Activated naive CD8-positive, alpha-beta T cell (primary cell): ENCODE measurements around the gene PIEZO1.
A peak's percentile ranks its signal among the peaks of the same experiment; 100 is the strongest.

Experiments used
- H3K27ac Mint-ChIP-seq: one replicate; pipeline ENCODE4 v1.8.0; 2021; ENCODE audit warnings: mixed read lengths
- H3K27me3 Mint-ChIP-seq: one replicate; pipeline ENCODE4 v1.8.0; 2021; ENCODE audit warnings: mixed read lengths
- H3K36me3 Mint-ChIP-seq: one replicate; pipeline ENCODE4 v1.8.0; 2021; ENCODE audit warnings: mixed read lengths
- H3K4me1 Mint-ChIP-seq: one replicate; pipeline ENCODE4 v1.8.0; 2021; ENCODE audit warnings: low read depth, mixed read lengths
- H3K4me3 Mint-ChIP-seq: one replicate; pipeline ENCODE4 v1.8.0; 2021; ENCODE audit warnings: mild to moderate bottlenecking, mixed read lengths
- H3K9me3 Mint-ChIP-seq: one replicate; pipeline ENCODE4 v1.8.0; 2021; ENCODE audit warnings: low read depth, mixed read lengths

The PIEZO1 gene

GRCh38 chr16:88811769-88812512 lies 26.9 kb upstream of the PIEZO1 start, which contains the start of gene APRT:
Gene APRT (minus strand): TSS chr16:88811928. CDS start chr16:88811899, 29 bp downstream.
- H3K27me3 Mint-ChIP-seq: no peaks in the 10 kb centered on the region
- H3K9me3 Mint-ChIP-seq: no peaks in the 10 kb centered on the region
- H3K4me1 Mint-ChIP-seq: peaks cover 7% of the 10 kb centered on the region
- H3K4me3 Mint-ChIP-seq: peak within 1 kb of the TSS; percentile 94
- peak within 1 kb of the TSS; percentile 93 for H3K27ac Mint-ChIP-seq
- no peaks in the 10 kb centered on the region for H3K36me3 Mint-ChIP-seq

DNA sequence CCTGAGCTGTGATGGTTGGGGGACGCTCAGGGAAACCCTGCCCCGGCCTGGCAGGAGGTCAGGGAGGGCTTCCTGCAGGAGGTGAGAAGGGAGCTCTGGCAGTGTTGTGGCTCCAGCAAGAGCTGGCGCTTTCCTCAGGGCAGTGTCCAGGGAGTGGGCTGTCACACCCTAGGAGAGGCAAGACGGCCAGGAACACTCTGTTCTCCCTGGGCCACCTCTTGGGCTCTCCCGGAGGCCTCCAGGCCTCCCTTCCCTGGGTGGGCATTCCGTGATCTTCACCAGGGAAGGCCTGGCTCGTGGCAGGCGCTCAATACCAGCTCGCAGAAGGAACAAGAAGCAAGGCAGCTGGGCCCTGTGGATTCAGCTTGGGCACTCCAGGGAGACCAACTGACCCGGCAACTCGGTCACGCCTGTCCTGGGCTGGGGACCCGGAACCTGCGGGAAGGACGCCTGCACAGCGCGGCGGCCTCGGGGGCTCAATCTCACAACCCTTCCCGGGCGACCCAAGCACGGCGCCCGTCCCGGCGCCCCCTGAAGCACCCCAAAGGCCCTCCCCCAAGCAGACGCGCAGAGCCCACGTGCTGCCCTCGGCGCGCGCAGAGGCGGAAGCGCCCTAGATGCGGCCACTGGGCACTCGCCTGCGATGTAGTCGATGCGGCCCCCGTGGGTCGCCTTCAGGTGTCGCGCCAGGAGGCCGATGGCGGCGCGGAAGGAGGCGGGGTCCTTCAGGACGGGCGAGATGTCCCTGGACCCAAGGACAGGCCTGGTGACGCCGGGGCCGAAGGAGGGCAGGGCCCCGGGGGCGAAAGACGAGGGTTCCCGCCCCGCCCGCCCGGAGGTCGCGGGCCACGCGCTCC lies 26.1 kb upstream of the PIEZO1 start:
- peak overlapping the region; percentile 94 for H3K4me3 Mint-ChIP-seq
- no peaks in the 10 kb centered on the region for H3K36me3 Mint-ChIP-seq
- H3K27me3 Mint-ChIP-seq: no peaks in the 10 kb centered on the region
- H3K4me1 Mint-ChIP-seq: peaks cover 7% of the 10 kb centered on the region
- H3K9me3 Mint-ChIP-seq: no peaks in the 10 kb centered on the region
- peak overlapping the region; percentile 92 for H3K27ac Mint-ChIP-seq

DNA sequence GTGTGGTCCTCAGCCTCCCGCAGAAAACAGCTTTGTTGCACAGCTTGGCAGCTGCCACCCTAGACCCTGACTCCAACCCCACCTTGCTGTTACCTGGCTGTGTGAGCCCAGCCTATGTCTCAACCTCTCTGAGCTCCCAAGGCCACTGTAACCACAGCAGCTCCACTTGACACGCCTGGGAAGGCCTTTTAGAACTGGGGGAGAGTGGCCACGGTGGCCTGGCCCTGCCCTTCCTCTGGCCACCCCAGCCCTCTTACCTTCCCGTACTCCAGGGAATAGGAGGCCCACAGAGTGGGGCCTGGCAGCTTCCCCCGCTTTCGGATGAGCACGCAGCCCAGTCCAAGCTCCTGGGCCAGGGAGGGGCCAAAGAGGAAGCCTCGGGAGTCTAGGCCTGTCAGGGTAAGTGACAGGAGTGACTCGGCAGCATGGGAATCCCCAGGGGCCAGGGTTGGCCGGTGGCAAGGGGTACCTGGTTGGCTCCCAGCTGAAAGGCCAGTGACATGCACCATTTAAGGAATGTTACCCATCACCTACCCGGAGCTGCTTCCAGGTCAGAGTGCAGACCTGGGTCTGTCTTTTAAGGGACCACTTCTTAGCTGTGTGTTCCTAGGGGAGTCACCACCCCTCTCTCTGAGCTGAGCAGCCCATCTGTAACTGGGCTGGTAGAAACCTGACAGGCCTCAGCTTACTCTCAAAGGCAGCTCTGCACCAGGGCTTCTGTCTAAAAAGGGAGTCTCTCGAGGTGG lies 25.3 kb upstream of the PIEZO1 start:
- Mint-ChIP-seq H3K27me3 (no peaks in the 10 kb centered on the region), H3K4me3 (peak overlapping the region; percentile 94), H3K36me3 (no peaks in the 10 kb centered on the region), H3K27ac (peak overlapping the region; percentile 92), H3K4me1 (peaks cover 7% of the 10 kb centered on the region), H3K9me3 (no peaks in the 10 kb centered on the region)

GRCh38 chr16:88809676-88810165 lies 24.7 kb upstream of the PIEZO1 start:
- H3K27me3 Mint-ChIP-seq: no peaks in the 10 kb centered on the region
- peaks cover 7% of the 10 kb centered on the region for H3K4me1 Mint-ChIP-seq
- H3K36me3 Mint-ChIP-seq: no peaks in the 10 kb centered on the region
- H3K4me3 Mint-ChIP-seq: peak overlapping the region; percentile 94
- no peaks in the 10 kb centered on the region for H3K9me3 Mint-ChIP-seq
- no peak overlapping the region for H3K27ac Mint-ChIP-seq

DNA sequence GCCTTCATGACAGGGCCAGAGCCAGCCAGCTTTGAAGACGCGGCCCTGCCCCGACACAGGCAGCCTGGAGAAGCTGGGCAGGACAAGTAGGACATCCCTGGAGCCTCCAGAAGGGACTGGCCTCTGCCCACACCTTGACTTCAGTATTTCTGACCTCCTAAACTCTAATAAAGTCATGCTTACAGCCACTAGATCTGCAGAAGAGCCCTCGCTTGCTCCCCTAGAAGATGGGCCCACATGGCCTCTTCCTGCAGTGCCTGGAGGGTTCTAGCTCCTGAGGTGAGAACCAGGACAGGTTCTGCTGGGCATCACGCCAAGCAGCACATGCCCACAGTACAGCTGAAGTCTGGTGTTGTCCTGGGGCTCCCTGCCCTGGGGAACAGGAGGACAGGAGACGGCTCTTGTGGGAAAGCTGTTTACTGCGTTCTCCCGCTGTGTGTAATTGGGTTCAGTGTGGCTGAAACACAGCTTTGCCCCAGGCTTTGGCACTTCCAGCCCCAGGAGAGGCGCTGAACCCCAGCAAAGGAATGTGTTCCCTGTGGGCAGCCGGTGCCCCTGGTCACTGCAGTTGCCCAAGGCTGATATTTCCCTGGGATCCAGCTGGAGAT lies 24.2 kb upstream of the PIEZO1 start:
- Mint-ChIP-seq H3K4me1 (peaks cover 7% of the 10 kb centered on the region), H3K9me3 (no peaks in the 10 kb centered on the region), H3K27me3 (no peaks in the 10 kb centered on the region), H3K36me3 (no peaks in the 10 kb centered on the region), H3K4me3 (peak overlapping the region; percentile 94), H3K27ac (no peak overlapping the region)

- H3K36me3 Mint-ChIP-seq: no peaks in the 10 kb centered on the region
- H3K9me3 Mint-ChIP-seq: no peaks in the 10 kb centered on the region
- peak overlapping the region; percentile 10 for H3K4me3 Mint-ChIP-seq
- peaks cover 7% of the 10 kb centered on the region for H3K4me1 Mint-ChIP-seq
- no peaks in the 10 kb centered on the region for H3K27me3 Mint-ChIP-seq
- H3K27ac Mint-ChIP-seq: no peak overlapping the region
These were observed 22.8 kb upstream of the PIEZO1 start for GRCh38 chr16:88807626-88808453.

DNA sequence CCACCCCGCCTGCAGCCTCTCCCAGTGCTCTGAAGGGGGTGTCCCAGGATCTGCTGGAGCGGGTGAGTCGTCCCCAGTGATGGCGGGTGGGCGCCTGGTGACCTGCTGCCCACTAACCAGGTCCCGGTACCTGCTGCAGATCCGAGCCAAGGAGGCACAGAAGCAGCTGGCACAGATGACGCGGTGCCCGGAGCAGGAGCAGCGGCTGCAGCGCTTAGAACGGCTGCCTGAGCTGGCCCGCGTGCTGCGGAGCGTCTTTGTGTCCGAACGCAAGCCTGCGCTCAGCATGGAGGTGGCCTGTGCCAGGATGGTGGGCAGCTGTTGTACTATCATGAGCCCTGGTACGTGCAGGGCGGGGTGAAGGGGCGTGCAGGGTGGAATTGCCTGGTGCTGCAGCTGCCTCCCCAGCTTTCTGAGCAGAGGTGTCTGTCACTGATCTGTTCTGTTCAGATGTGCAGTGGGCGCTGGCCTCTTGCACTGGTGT lies 22.2 kb upstream of the PIEZO1 start:
- Mint-ChIP-seq H3K9me3 (no peaks in the 10 kb centered on the region), H3K36me3 (no peaks in the 10 kb centered on the region), H3K27ac (peak overlapping the region; percentile 61), H3K27me3 (no peaks in the 10 kb centered on the region), H3K4me1 (peaks cover 8% of the 10 kb centered on the region), H3K4me3 (peak overlapping the region; percentile 52)

DNA sequence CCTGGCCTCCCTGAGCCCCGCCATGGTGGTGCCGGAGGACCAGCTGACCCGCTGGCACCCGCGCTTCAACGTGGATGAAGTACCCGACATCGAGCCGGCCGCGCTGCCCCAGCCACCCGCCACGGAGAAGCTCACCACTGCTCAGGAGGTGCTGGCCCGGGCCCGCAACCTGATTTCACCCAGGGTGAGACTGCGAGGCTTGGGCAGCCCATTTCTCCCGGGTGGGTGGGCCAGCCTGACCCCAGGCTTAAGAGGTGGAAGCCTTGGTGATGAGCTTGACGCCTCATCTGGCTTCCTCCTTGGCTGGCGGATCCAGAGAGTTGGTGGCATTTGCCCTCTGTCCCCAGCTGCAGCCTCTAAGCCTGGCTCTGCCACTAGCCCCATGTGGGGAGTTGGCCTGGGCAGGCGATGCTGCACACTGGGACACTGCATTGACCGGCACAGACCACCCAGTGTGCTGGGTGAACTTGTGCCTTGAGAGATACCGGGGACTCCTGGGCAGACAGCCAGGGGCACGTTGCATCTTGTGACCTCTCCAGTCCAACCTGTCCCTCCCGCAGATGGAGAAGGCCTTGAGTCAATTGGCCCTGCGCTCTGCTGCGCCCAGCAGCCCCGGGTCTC lies 21.6 kb upstream of the PIEZO1 start:
- Mint-ChIP-seq H3K9me3 (no peaks in the 10 kb centered on the region), H3K36me3 (no peaks in the 10 kb centered on the region), H3K27ac (no peak overlapping the region), H3K4me1 (peaks cover 10% of the 10 kb centered on the region), H3K4me3 (no peak overlapping the region), H3K27me3 (no peaks in the 10 kb centered on the region)

DNA sequence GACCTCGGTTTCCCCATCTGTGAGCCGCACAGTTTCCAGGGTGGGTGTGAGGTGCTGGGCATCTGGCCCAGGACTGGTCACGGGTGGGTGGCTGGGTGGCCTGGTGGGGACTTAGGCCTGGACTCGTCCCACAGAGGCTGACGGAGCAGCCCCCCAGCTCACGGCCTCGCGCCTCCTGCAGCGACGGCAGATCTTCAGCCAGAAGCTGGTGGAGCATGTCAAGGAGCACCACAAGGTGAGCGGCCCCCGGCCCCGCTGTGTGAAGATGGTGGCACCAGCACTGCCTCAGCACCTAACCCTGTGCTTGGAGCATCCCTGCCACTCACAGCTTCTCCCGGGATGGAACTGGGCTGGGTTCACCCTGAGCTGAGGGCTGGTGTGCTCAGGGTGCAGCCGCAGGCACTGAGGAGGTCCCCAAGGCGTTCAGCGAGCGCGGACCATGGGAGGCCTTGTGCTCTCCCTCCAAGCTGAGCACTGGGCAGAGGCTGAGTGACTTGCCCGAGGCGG lies 20.9 kb upstream of the PIEZO1 start:
- Mint-ChIP-seq H3K4me1 (peaks cover 14% of the 10 kb centered on the region), H3K27ac (no peak overlapping the region), H3K4me3 (peak overlapping the region; percentile 35), H3K9me3 (no peaks in the 10 kb centered on the region), H3K36me3 (no peaks in the 10 kb centered on the region), H3K27me3 (no peaks in the 10 kb centered on the region)

- Mint-ChIP-seq H3K4me3 (peak overlapping the region; percentile 79), H3K4me1 (peaks cover 17% of the 10 kb centered on the region), H3K27ac (no peak overlapping the region), H3K27me3 (no peaks in the 10 kb centered on the region), H3K36me3 (no peaks in the 10 kb centered on the region), H3K9me3 (no peaks in the 10 kb centered on the region)
These were observed 20.3 kb upstream of the PIEZO1 start for GRCh38 chr16:88805340-88805715.

DNA sequence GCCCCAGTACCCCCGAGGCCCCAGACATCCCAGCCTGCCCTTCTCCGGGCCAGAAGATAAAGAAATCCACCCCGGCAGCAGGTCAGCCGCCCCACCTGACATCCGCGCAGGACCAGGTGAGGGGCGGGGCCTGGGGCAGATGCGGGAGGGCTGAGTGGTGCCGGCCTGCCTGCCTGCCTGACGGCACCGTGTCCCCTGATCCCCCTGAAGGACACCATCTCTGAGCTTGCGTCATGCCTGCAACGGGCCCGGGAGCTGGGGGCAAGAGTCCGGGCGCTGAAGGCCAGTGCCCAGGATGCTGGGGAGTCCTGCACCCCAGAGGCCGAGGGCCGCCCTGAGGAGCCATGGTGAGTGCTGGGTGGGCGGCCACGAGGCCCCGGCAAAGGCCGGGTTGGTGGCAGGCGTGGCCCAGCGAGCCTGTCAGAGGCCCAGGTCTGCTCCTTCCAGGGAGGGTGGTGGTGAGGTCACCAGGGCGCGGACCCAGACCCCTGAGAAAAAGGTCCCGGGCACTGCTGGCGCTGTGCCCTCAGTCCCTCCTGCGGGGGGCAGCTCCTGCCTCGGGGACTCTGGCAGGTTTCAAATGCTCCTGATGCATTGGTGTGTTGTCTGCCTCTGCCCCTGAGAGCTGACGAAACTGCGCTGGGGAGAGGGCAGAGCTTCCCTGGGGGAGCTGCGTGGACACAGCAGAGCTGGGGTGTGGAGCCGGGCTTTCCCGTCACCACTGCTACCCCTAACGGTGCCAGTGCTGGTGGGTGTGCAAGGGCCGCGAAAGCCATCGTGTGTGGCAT lies 19.7 kb upstream of the PIEZO1 start:
- Mint-ChIP-seq H3K4me3 (peak overlapping the region; percentile 79), H3K27me3 (no peaks in the 10 kb centered on the region), H3K4me1 (peaks cover 19% of the 10 kb centered on the region), H3K27ac (peak overlapping the region; percentile 34), H3K36me3 (no peaks in the 10 kb centered on the region), H3K9me3 (no peaks in the 10 kb centered on the region)

DNA sequence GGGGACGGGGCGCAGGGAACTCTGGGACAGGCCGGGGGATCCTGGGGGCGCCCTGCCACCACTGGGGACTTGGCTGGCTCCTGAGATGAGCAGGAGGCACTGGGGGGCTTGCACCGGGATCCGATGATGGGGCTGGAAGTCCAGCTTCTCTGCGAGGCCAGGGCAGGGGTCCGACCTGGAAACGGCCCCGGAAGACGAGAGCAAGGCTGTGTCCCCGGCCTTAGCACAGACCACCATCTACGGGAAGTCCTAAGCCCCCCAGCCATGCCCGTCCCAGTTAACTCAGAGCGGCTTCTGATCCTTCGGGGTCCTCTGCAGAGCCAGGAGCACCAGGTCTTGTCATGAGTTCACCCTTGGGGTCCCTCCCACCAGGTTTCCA lies 19.1 kb upstream of the PIEZO1 start:
- Mint-ChIP-seq H3K4me3 (peak overlapping the region; percentile 79), H3K9me3 (no peaks in the 10 kb centered on the region), H3K4me1 (peaks cover 20% of the 10 kb centered on the region), H3K27me3 (no peaks in the 10 kb centered on the region), H3K27ac (peak overlapping the region; percentile 34), H3K36me3 (no peaks in the 10 kb centered on the region)
